C4-2B (cell line): Measurements from ENCODE around the gene ANKEF1.

ENCODE experiments used
- H3K27ac ChIP-seq: fragments of 450-650 bp; 2 replicates; pipeline ENCODE4 v1.5.1; 2017
- CTCF ChIP-seq: fragments of 450-650 bp; conservative IDR thresholded peaks from 2 replicates; pipeline ENCODE4 v1.5.1; 2017; ENCODE audit warnings: mild to moderate bottlenecking
- ZFX ChIP-seq: fragments of 450-650 bp; IDR thresholded peaks from 2 replicates; pipeline ENCODE4 v1.6.1; 2017

Gene ANKEF1

DNA sequence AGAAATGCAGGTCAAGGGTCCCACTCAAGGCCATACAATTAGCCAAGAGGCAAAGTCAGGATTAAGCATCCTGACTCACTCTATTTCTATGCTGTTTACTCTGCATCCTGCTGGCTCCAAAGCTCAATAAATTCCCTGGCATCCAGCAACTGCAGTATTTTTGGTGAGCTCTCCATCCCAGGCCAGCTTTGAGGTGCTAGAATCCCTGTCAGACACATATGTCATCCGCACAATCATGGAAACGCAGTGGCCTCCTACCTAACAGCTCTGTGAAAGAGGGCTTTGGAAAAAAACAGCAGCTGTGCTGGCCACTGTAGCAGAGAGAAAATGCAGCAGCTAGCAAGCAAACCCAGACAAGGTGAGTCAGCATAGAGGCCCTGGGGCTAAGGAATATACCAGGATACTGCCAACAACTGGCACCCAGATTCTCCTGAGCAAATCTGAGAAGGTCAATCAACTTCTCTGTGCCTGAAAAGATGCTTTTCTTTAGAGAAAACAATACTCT lies 58.4 kb downstream of the ANKEF1 start:
- H3K27ac ChIP-seq, result no peak overlapping the region
- TF ChIP-seq CTCF (no peak), ZFX (no peak)

GRCh38 chr20:10094566-10095173 lies 59.9 kb downstream of the ANKEF1 start:
- no peak overlapping the region for H3K27ac ChIP-seq
- TF ChIP-seq ZFX, result no peak

DNA sequence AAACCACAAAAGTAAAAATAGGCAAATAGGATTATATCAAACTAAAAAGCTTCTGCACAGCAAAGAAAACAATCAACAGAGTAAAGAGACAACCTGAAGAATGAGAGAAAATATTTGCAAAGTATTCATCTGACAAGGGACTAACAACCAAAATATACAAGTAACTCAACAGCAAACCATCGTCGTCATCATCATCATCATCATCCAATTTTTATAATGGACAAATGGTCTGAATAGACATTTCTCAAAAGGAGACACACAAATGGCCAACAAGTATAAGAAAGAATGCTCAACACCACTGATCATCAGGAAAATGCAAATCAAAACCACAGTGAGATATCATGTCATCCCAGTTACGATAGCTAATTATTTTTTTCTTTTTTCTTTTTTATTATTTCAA lies 62.0 kb downstream of the ANKEF1 start:
- H3K27ac ChIP-seq, result no peak overlapping the region
- TF ChIP-seq CTCF (no peak), ZFX (no peak)

GRCh38 chr20:10105046-10105445 lies 70.3 kb downstream of the ANKEF1 start:
- H3K27ac ChIP-seq, result no peak overlapping the region
- TF ChIP-seq CTCF, result no peak
- TF ChIP-seq ZFX, result no peak
